ENCODE data around the gene CELA2A.

- TF ChIP-seq CTCF (IDR thresholded peaks at IDR 0.05) = no peak
- TF ChIP-seq POLR2A (IDR thresholded peaks at IDR 0.05) = no peak
These were observed 63.1 kb downstream of the CELA2A start for GRCh38 chr1:15519625-15520024.

All from esophagus squamous epithelium (tissue), 4 donors.